GM12865 (cell line): Measurements from ENCODE around the gene BCAR1.
"Not testable (repeated sequence)": the region's sequence is repeated elsewhere in the genome, so short reads cannot be mapped to it uniquely, and the experiment has no call there.

ENCODE experiments used
- DNase-seq: peaks from one replicate; pipeline ENCODE4 v3.0.0; 2010; ENCODE audit warnings: low read depth
- H3K4me3 ChIP-seq: 2 replicates; pipeline ENCODE4 v1.5.1; 2011; ENCODE audit warnings: mild to moderate bottlenecking, low read depth, low read length, control low read depth
- CTCF ChIP-seq: IDR thresholded peaks from 2 replicates; pipeline ENCODE4 v1.5.1; 2011; ENCODE audit warnings: low read length, control low read depth, low read depth, inconsistent platforms; ENCODE audit not compliant: insufficient read depth; ENCODE audit errors: missing control alignments

The BCAR1 gene

GRCh38 chr16:75272097-75272551 lies 20.7 kb upstream of the BCAR1 start:
- peak; percentile 71 for DNase-seq
- no peak for TF ChIP-seq CTCF
- H3K4me3 ChIP-seq, result no peak overlapping the region

- TF ChIP-seq CTCF, result no peak
- no peak overlapping the region for H3K4me3 ChIP-seq
These were observed 20.1 kb upstream of the BCAR1 start for GRCh38 chr16:75271441-75272096.

GRCh38 chr16:75269358-75269757 lies 17.9 kb upstream of the BCAR1 start:
- DNase-seq, result not testable (repeated sequence)

More at GRCh38 chr16:75271441-75272096, 20.1 kb upstream of the BCAR1 start:
- no peak for DNase-seq

GRCh38 chr16:75267631-75268264 lies 16.3 kb upstream of the BCAR1 start:
- no peak for TF ChIP-seq CTCF
- no peak overlapping the region for H3K4me3 ChIP-seq
- DNase-seq, result no peak

More at GRCh38 chr16:75269358-75269757, 17.9 kb upstream of the BCAR1 start:
- not testable (repeated sequence) for H3K4me3 ChIP-seq

GRCh38 chr16:75266738-75267630 lies 15.6 kb upstream of the BCAR1 start:
- H3K4me3 ChIP-seq, result no peak overlapping the region
- DNase-seq, result no peak
- no peak for TF ChIP-seq CTCF

GRCh38 chr16:75265911-75266701 lies 14.7 kb upstream of the BCAR1 start:
- H3K4me3 ChIP-seq, result peak overlapping the region; percentile 91
- TF ChIP-seq CTCF, result no peak
- DNase-seq, result peak; percentile 82
